ENCODE measurements around the gene CTSC.

- no peak for TF ChIP-seq CTCF (IDR thresholded peaks at IDR 0.05)
- TF ChIP-seq EZH2 (IDR thresholded peaks at IDR 0.05; ENCODE audit: borderline replicate concordance, insufficient read depth, low read depth, low read length, poor library complexity, severe bottlenecking), result no peak
Measured at GRCh38 chr11:88345408-88345807, 7.9 kb upstream of the CTSC start.
